Measurements from ENCODE around the gene TRIP4.

DNA sequence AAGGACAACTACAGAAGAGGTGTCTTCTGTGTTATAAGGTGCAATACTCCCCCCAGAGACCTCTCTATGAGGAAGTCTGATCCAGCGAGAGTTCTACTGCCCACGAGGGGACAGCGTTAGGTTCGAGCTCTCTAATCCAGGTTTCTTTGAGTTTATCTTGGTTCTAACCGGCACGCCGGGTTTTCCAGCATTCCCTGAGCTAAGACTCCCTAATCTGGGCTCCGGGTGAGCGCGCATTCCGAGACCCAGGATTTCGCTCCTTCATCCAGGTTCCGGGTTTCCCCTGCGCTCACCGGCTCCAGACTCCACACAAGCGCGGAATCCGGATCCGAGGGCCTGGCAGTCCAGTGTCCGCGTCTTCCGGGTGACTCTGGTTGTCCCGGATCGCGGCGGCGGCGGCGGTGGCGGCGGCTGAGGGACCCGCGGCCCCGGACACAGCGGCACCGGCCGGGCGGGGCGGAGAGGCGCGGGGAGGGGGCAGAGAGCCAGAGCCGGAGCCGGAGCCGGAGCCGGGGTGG is 72.6 kb downstream of the TRIP4 start, which contains the start of gene ZNF609:
- TF ChIP-seq SREBF2 (IDR thresholded peaks at IDR 0.05) (no peak), ZFP36 (IDR thresholded peaks at IDR 0.05; ENCODE audit: borderline replicate concordance, partially characterized antibody) (no peak), MAX (IDR thresholded peaks at IDR 0.05) (peak; percentile 84), POLR2A (IDR thresholded peaks at IDR 0.05; ENCODE audit: low read length) (peak; percentile 20; the same call in 1 of the 2 replicates), KDM5A (IDR thresholded peaks at IDR 0.05) (no peak), PHF8 (IDR thresholded peaks at IDR 0.05; ENCODE audit: borderline replicate concordance, low read depth) (no peak), SMC3 (IDR thresholded peaks at IDR 0.05) (peak; percentile 53; the same call in 2 of the 3 replicates), EP300 (IDR thresholded peaks at IDR 0.05) (no peak)
- TF ChIP-seq, protein P1, sequence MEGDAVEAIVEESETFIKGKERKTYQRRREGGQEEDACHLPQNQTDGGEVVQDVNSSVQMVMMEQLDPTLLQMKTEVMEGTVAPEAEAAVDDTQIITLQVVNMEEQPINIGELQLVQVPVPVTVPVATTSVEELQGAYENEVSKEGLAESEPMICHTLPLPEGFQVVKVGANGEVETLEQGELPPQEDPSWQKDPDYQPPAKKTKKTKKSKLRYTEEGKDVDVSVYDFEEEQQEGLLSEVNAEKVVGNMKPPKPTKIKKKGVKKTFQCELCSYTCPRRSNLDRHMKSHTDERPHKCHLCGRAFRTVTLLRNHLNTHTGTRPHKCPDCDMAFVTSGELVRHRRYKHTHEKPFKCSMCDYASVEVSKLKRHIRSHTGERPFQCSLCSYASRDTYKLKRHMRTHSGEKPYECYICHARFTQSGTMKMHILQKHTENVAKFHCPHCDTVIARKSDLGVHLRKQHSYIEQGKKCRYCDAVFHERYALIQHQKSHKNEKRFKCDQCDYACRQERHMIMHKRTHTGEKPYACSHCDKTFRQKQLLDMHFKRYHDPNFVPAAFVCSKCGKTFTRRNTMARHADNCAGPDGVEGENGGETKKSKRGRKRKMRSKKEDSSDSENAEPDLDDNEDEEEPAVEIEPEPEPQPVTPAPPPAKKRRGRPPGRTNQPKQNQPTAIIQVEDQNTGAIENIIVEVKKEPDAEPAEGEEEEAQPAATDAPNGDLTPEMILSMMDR (IDR thresholded peaks at IDR 0.05): 0 out of 3 replicates have a peak, but pooled peaks have one; percentile 3
